IPS-15b (cell line): ENCODE results near the gene DEFB108B.
A peak's percentile ranks its signal among the peaks of the same experiment; 100 is the strongest.
"Not testable (repeated sequence)": the region's sequence is repeated elsewhere in the genome, so short reads cannot be mapped to it uniquely, and the experiment has no call there.

Experiments
- H3K27me3 ChIP-seq: one replicate; pipeline ENCODE4 v1.6.1; 2013; ENCODE audit warnings: low read length; ENCODE audit not compliant: control insufficient read depth, insufficient read depth
- H3K36me3 ChIP-seq: one replicate; pipeline ENCODE4 v1.6.1; 2013; ENCODE audit warnings: low read length; ENCODE audit not compliant: control insufficient read depth, insufficient read depth
- H3K4me1 ChIP-seq: one replicate; pipeline ENCODE4 v1.6.1; 2013; ENCODE audit warnings: mild to moderate bottlenecking, low read length; ENCODE audit not compliant: control insufficient read depth, insufficient read depth
- H3K4me3 ChIP-seq: one replicate; pipeline ENCODE4 v1.5.1; 2013; ENCODE audit warnings: low read depth, low read length
- H3K9ac ChIP-seq: one replicate; pipeline ENCODE4 v1.6.1; 2013; ENCODE audit warnings: low read depth, mild to moderate bottlenecking, low read length
- H3K9me3 ChIP-seq: one replicate; pipeline ENCODE4 v1.6.1; 2013; ENCODE audit warnings: mild to moderate bottlenecking, low read length; ENCODE audit not compliant: control insufficient read depth, insufficient read depth

DEFB108B gene, protein sequence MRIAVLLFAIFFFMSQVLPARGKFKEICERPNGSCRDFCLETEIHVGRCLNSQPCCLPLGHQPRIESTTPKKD

DNA sequence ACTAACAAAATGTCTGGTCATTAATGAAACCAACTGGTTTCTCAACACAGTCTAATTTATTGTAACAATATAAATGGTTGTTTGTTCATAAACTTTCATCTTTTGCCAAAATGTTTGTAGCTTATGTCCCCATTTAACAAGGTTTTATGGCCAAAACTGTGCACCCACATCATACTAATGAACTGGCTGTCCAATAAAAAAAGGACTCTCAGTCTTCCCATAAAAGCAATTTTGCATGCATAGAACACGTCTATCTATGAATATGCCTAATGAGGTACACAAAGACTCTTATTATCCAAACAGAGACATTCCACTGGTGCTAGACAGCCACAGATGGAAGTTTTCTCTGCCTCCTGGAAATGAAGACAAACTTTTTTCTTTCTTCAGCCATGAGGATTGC is at the start of gene DEFB108B:
TSS of gene DEFB108B (plus strand) at position 390 of the 400 bp plus-strand sequence. CDS start at position 390, 0 bp downstream.
- H3K9me3 ChIP-seq, H3K4me1 ChIP-seq, H3K36me3 ChIP-seq, H3K4me3 ChIP-seq, H3K9ac ChIP-seq, H3K27me3 ChIP-seq: not testable (repeated sequence)

DNA sequence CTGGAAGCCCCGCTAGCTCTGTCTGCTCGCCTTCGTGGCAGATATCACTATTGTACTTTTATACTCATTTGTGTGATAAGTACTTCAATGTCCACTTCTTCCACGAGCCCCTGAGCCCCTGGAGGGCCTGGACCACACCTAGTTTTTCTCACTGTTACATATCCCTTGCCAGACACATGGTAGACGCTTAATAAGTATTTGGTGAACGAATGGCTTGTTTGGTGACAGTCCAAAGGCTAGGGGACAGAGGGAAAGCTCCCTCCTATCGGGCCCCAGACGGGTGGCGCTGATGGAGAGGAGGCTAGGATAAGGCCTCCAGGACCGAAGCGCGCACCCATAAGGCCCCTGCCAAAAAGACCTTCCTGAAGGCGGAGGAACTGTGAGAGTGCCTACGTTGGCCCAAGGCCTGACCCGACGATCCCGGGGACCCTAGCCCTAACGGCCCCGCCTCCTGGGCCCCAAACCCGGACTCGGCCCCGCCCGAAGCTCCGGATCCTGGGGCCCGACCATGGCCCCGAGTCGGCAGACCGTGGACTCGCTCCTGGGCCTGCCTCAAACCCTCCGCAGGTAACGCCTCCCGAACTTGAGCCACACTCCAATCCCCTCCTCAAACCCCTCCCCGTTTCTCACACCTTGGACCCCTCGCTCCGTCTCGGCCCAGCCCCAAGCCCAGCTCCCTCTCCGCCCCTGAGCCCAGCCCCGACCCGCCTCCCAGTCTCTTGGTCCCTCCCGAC is 46.7 kb upstream of the DEFB108B start:
- H3K4me3 ChIP-seq: peak overlapping the region; percentile 59
- H3K4me1 ChIP-seq, H3K36me3 ChIP-seq, H3K9ac ChIP-seq, H3K9me3 ChIP-seq, H3K27me3 ChIP-seq: not testable (repeated sequence)

DNA sequence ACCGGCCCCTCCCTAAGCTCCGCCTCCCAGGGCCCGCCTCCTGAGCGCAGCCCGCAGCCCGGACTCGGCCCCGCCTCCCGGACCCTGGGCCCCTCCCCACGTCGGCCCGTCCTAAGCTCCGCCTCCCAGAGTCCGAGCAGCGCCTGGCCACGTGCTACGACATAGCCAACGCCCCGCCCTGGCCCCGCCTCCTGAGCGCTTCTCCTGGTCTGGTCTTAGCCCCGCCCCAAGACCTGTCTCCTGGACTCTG is 46.2 kb upstream of the DEFB108B start:
- H3K4me3 ChIP-seq: peak overlapping the region; percentile 48
- not testable (repeated sequence) for H3K36me3 ChIP-seq, H3K9ac ChIP-seq, H3K27me3 ChIP-seq, H3K4me1 ChIP-seq, H3K9me3 ChIP-seq

DNA sequence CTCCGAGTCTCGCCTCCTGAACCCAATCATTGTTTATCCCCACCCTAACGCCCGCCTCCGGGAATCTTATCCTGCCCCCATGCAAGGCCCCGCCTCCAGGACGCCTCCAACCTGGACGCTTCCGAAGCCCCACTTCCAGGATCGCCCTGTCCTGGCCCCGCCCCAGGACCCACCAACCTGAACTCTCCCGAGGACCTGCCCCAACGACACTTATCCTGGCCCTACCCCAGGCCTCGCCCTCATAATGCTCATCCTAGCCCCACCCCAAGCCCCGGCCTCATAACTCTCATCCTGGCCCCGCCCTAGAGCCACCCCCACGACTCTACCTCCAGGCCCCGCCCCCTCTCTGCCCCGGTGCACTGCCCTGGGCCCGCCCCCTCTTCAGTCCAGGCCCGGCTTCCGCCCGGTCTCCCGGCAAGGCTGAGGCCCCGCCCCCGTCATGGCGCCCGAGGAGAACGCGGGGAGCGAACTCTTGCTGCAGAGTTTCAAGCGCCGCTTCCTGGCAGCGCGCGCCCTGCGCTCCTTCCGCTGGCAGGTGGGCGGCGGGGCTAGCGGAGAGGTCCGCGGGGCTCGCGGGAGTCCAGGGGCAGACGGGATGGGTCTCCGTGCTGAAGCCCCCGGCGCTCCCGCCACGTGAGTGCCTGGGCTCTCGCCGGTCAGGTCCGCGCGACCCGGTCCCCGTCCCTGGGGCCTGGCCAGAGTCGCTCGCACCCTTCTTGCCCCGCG is 45.7 kb upstream of the DEFB108B start:
- Histone ChIP-seq H3K36me3 (no peaks in the 10 kb centered on the region), H3K9ac (peak overlapping the region; percentile 65), H3K9me3 (no peaks in the 10 kb centered on the region), H3K4me3 (peak overlapping the region; percentile 65), H3K27me3 (no peaks in the 10 kb centered on the region), H3K4me1 (peaks cover 3% of the 10 kb centered on the region)

DNA sequence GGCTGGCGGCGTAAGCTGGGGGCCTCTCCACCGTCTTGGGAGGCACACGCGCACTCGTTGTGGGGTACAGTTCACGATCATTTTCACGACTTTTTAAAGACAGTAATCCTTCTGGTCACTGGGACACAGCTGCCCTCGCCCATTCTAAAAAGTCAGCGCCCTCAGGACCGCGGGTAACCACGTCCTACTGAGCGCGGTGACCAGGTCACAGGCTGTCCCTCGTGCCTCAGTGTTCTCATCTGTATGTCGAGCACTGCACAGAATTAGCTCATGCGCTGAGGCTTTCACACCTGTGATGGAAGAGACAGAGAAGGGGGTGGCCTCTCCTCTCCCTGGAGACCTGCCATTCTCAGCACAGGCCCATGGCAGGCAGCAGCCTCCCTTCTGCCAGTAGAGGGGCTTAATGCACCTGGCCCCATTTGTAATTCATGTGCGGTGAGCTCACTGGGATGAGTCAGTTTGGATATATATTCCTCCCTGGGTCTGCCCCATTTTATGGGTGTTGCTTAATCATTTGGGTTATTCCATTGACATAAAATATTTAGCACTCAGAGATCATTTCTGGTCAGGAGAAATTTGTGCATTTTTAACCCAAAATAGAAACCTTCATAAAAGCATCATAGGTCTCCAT is 45.1 kb upstream of the DEFB108B start:
- H3K4me3 ChIP-seq: peak overlapping the region; percentile 65
- not testable (repeated sequence) for H3K36me3 ChIP-seq, H3K4me1 ChIP-seq, H3K27me3 ChIP-seq, H3K9me3 ChIP-seq
- H3K9ac ChIP-seq: peak overlapping the region; percentile 65

DNA sequence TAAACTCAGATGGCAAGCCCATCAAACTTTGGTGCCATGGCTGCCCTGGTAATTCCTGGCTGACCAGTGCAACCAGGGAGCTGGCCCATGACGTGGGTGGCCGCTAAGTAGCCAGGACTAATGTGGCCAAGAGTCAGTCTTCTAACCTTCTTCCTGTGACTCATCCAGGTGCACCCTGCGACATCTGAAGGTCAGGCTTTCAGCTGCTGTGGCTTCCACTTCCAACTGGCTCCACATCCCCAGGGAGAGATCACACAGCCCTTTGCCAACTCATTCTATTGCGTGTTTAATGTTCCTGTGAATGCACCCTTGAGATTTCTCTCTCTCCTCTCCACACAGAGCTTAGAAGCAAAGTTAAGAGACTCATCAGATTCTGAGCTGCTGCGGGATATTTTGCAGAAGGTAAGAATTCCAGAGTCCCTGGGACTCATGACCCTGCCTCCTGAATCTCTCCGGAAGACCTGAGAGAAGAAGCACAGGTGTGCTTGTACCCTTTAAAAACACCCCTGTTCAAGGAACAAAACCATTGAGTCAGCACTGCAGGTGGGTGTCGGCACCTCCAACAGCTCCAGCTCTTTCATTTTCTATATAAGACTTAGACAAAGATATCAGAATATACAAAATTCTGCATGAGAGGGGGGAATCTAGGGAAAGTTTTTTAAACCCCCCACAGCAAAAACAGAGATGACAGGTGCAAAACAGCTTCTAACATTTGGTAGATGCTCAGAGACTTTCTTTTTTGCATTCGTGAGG is 43.4 kb upstream of the DEFB108B start:
- not testable (repeated sequence) for H3K9ac ChIP-seq, H3K9me3 ChIP-seq, H3K27me3 ChIP-seq, H3K4me3 ChIP-seq, H3K4me1 ChIP-seq, H3K36me3 ChIP-seq

DNA sequence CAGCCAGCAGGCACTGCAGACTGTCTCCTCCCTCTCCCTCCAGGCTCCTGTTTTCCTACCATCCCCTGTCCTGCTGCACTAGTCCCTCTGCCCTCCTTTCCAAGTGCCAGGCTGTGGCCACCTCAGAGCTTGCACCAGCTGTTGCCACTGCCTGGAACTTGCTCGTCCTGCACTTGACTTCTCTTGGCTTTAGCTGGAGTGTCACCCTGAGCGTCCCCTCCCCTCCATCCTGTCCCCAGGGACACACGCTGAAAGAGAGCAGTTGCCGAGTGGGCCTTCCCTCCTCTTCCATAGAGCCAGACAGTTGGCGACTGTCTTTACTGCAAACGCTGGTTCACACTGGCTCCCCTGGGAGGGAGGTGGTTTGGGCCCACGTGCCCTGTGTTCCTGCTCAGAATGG is 41.9 kb upstream of the DEFB108B start:
- H3K9ac ChIP-seq, H3K9me3 ChIP-seq, H3K4me3 ChIP-seq, H3K27me3 ChIP-seq, H3K36me3 ChIP-seq, H3K4me1 ChIP-seq: not testable (repeated sequence)

DNA sequence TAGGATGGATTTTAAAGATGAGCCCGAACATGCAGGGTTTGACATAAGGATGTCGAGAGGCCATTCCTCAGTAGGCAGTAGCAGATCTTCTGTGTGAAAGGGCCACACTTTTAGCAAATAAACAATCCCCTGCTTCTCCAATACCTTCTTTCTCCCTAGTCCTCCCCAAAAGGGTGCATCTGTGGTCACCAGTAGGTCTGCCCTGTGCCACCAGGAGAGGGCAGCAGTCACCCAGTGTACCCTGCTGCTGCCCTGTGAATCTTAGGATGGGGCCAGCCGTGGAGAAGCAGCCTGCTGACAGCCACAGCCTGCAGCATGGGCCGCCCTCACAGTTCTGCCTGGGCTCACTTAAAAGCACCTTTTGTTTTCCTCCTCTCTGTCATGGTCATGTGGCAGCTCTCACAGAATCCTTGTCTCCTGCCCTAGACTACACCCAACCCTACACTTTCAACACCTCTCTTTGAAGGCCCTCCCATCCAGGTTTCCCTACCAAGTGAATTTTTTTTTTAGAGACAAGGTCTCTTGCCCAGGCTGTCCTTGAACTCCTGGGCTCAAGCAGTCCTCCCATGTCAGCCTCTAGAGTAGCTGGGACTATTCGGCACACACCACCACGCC is 40.3 kb upstream of the DEFB108B start:
- H3K4me1 ChIP-seq, H3K27me3 ChIP-seq, H3K36me3 ChIP-seq, H3K9ac ChIP-seq, H3K9me3 ChIP-seq, H3K4me3 ChIP-seq: not testable (repeated sequence)

DNA sequence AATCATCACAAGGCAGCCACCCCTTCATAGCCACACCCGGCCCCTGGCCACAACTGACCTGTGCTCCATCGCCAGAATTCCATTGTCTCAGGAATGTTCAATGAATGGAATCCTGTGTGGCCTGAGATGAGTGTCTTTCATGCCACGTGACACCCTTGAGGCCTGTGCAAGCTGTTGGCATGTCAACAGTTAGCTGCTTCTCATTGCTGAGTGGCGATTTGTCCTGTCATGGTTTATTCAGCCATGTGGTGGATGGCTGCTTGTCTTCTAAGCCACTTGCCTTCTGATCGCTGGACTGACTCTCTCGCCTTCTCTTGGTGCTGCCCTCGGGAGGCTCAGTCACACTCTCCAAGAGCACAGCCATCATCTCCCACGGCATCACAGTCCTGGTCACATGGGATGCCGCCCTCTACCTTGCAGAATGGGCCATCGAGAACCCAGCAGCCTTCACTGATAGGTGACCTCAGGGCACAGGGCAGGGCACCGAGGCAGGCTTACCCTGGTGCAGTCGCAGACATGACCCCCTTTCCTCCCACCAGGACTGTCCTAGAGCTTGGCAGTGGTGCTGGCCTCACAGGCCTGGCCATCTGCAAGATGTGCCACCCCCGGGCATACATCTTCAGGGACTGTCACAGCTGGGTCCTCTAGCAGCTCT is 38.5 kb upstream of the DEFB108B start:
- H3K4me3 ChIP-seq, H3K36me3 ChIP-seq, H3K9ac ChIP-seq, H3K27me3 ChIP-seq, H3K4me1 ChIP-seq, H3K9me3 ChIP-seq: not testable (repeated sequence)

DNA sequence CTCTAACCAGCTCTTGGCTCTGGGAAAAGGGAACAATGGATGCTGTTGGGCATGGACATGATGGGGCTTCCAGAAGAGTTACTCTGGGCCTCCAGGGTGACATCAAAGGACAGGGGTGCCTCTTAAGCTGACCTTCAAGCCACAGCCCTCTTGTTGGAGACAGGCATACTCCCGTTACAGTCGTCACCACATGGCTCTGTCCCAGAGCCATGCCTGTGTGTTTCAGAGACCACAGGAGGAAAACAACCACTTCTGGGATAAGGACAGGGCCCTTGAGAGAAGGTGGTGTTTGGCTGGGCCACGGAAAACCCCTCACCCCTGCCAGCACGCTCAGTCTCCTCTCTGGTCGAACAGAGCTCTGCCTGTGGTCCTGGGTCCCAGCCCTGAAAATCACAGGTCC is 37.8 kb upstream of the DEFB108B start:
- not testable (repeated sequence) for H3K9me3 ChIP-seq, H3K4me3 ChIP-seq, H3K9ac ChIP-seq, H3K36me3 ChIP-seq, H3K27me3 ChIP-seq, H3K4me1 ChIP-seq

DNA sequence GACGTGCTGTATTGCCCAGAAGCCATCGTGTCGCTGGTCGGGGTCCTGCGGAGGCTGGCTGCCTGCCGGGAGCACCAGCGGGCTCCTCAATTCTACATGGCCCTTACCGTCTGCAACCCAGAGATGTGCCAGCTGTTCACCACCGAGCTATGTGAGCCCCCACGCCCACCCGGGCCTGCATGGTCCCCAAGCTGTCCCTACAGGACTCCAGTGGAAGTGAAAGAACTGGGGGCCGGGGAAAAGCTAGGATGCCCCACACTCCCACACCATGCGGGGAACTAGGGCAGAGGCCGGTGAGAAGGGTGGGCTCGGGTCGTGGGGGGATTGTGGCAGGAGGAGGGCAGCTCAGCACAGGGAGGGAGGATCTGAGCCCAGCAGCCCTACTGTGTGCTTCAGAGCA is 37.0 kb upstream of the DEFB108B start:
- H3K9me3 ChIP-seq, H3K9ac ChIP-seq, H3K27me3 ChIP-seq, H3K36me3 ChIP-seq, H3K4me1 ChIP-seq, H3K4me3 ChIP-seq: not testable (repeated sequence)
